Endothelial cell of umbilical vein (primary cell): Measurements from ENCODE around the gene ERICH6B. TPM values are rescaled to one million over a fixed set of nuclear protein-coding genes. Genes with fewer than 3 reads are reported as not detected.

ENCODE experiments used
- BruUV-seq: library from RNA; stranded (reverse); fragments of 400-500 nt; replicated peaks from 2 replicates; lab custom pipeline; 2021; lab: Mats Ljungman, UMichigan
- CTCF ChIA-PET: fragments of 300-600, 350-600 bp; sonication (Branson Sonifier 250); formaldehyde crosslinking; loops from one replicate; lab custom pipeline; 2021; ENCODE audit warnings: antibody characterized with exemption, inconsistent platforms; lab: Charles Lee
- POLR2A ChIA-PET: fragments of 300-600, 350-600 bp; sonication (Branson Sonifier 250); formaldehyde crosslinking; loops from one replicate; lab custom pipeline; 2021; ENCODE audit warnings: antibody characterized with exemption, inconsistent platforms; lab: Charles Lee
- DNase-seq: peaks from one replicate; pipeline ENCODE4 v3.0.0-alpha.2; 2011; ENCODE audit warnings: low read depth, low spot score
- FAIRE-seq: peaks from 2 replicates; lab custom pipeline; 2011; peaks lifted over from hg19 to GRCh38; lab: Jason Lieb, UNC
- H2AFZ ChIP-seq: 2 replicates; pipeline ENCODE4 v1.6.0; 2012; ENCODE audit warnings: low read depth, low read length, control low read depth, inconsistent platforms
- H3K27ac ChIP-seq: 2 replicates; pipeline ENCODE4 v1.5.1; 2011; ENCODE audit warnings: low read depth, mild to moderate bottlenecking, control low read depth, low read length, moderate library complexity; ENCODE audit not compliant: insufficient read depth
- H3K27me3 ChIP-seq, 2 experiments: 2 replicates each; pipeline versions ENCODE4 v1.6.0 to v1.6.1; 2011; ENCODE audit warnings: low read length in 2 of 2, mixed read lengths in 1 of 2; ENCODE audit not compliant: control insufficient read depth in 2 of 2, insufficient read depth in 2 of 2
- H3K36me3 ChIP-seq, 2 experiments: 2 replicates in 1 of 2; 3 replicates in 1 of 2; pipeline ENCODE4 v1.5.1; 2011; ENCODE audit warnings: low read length in 2 of 2, mild to moderate bottlenecking in 1 of 2, moderate library complexity in 1 of 2; ENCODE audit not compliant: control insufficient read depth in 2 of 2, insufficient read depth in 2 of 2; ENCODE audit errors: extremely low read depth in 1 of 2
- H3K4me1 ChIP-seq: 3 replicates; pipeline ENCODE4 v1.5.1; 2011; ENCODE audit warnings: mild to moderate bottlenecking, low read length; ENCODE audit not compliant: control insufficient read depth, insufficient read depth; ENCODE audit errors: extremely low read depth
- H3K4me2 ChIP-seq: 2 replicates; pipeline ENCODE4 v1.6.1; 2011; ENCODE audit warnings: low read length, control low read depth, mixed read lengths; ENCODE audit not compliant: insufficient read depth
- H3K4me3 ChIP-seq, 3 experiments: fragments of 200-600 bp in 1 of 3; sonication (generic), shearing (Covaris generic) in 1 of 3; replicated peaks in 1 of 3; 2 replicates each; pipeline ENCODE4 v1.5.1; 2011 to 2016; ENCODE audit warnings: control low read depth in 3 of 3, low read length in 3 of 3, mild to moderate bottlenecking in 2 of 3, inconsistent platforms in 1 of 3, low read depth in 1 of 3, moderate library complexity in 1 of 3; ENCODE audit not compliant: insufficient read depth in 1 of 3
- H3K79me2 ChIP-seq: 2 replicates; pipeline ENCODE4 v1.6.0; 2012; ENCODE audit warnings: low read length, inconsistent platforms; ENCODE audit not compliant: control insufficient read depth, insufficient read depth
- H3K9ac ChIP-seq: replicated peaks from 2 replicates; pipeline ENCODE3; 2011; ENCODE audit warnings: low read length, control low read depth; ENCODE audit not compliant: insufficient read depth; ENCODE audit errors: extremely low read depth
- H3K9me1 ChIP-seq: replicated peaks from 3 replicates; pipeline ENCODE4 v1.6.0; 2011; ENCODE audit warnings: mild to moderate bottlenecking, low read length; ENCODE audit not compliant: control insufficient read depth, insufficient read depth; ENCODE audit errors: extremely low read depth
- H3K9me3 ChIP-seq: replicated peaks from 2 replicates; pipeline ENCODE4 v1.5.1; 2012; ENCODE audit warnings: low read length, inconsistent platforms; ENCODE audit not compliant: control insufficient read depth, insufficient read depth
- H4K20me1 ChIP-seq: replicated peaks from 2 replicates; pipeline ENCODE3; 2011; ENCODE audit warnings: mild to moderate bottlenecking, low read length; ENCODE audit not compliant: control insufficient read depth, insufficient read depth; ENCODE audit errors: extremely low read depth
- EZH2 ChIP-seq: IDR thresholded peaks from 2 replicates; pipeline ENCODE4 v1.6.1; 2012; ENCODE audit warnings: borderline replicate concordance, low read depth, mild to moderate bottlenecking, moderate library complexity, low read length, inconsistent platforms; ENCODE audit not compliant: severe bottlenecking
- FOS ChIP-seq: IDR thresholded peaks from 2 replicates; pipeline ENCODE4 v1.6.1; 2011; ENCODE audit warnings: mild to moderate bottlenecking, low read length, moderate library complexity, borderline replicate concordance; ENCODE audit not compliant: insufficient read depth
- GATA2 ChIP-seq: IDR thresholded peaks from 2 replicates; pipeline ENCODE4 v1.7.0; 2011; ENCODE audit warnings: low read depth, mild to moderate bottlenecking, moderate library complexity, mixed read lengths, low read length; ENCODE audit not compliant: insufficient read length, insufficient read depth
- JUN ChIP-seq: IDR thresholded peaks from 2 replicates; pipeline ENCODE4 v1.6.1; 2011; ENCODE audit warnings: borderline replicate concordance, low read depth; ENCODE audit not compliant: insufficient read length, insufficient read depth
- MYC ChIP-seq: IDR thresholded peaks from one replicate; pipeline ENCODE4 v1.6.1; 2011; ENCODE audit warnings: mild to moderate bottlenecking, low read depth, low read length
- POLR2A ChIP-seq: IDR thresholded peaks from 2 replicates; pipeline ENCODE4 v1.6.1; 2012; ENCODE audit warnings: low read depth, mild to moderate bottlenecking, control low read depth, low read length
- POLR2AphosphoS5 ChIP-seq: IDR thresholded peaks from 2 replicates; pipeline ENCODE4 v1.6.1; 2012; ENCODE audit warnings: low read depth, mild to moderate bottlenecking, control low read depth, low read length, moderate library complexity; ENCODE audit not compliant: insufficient read depth
- dilution Hi-C: fragments of 300-500 bp; cut with MboI; formaldehyde crosslinking; loops from one replicate; pipeline ENCODE4 v1.15.0; 2019; ENCODE audit warnings: low sequenced_read_pairs; ENCODE audit not compliant: extremely low pct_ligation_motif_present
- intact Hi-C: fragments of 100-400 bp; cut with micrococcal nuclease; formaldehyde crosslinking; loops from one replicate; pipeline ENCODE4 v1.10.0; 2022
- polyA plus RNA-seq, 4 experiments: library from polyadenylated mRNA; depleted of rRNA in 3 of 4; stranded (reverse) in 3 of 4; unstranded in 1 of 4; fragments of >200 nt; gene quantifications; 2 replicates each; pipeline versions ENCODE4 v1.2.1 to v1.2.3, GENCODE V29; 2011 to 2012; ENCODE audit warnings: missing spikeins in 1 of 4
- total RNA-seq: library from RNA; stranded (reverse); gene quantifications from 2 replicates; pipeline ENCODE4 v1.2.3, GENCODE V29; 2021
- TF ChIP-seq, protein P1 (sequence below): IDR thresholded peaks from 2 replicates; pipeline ENCODE4 v1.6.1; 2011; ENCODE audit not compliant: insufficient read depth, insufficient read length
- TF ChIP-seq, protein P2 (sequence below), 2 donors: IDR thresholded peaks; 1 replicate in 1 of 2; 2 replicates in 1 of 2; pipeline ENCODE4 v1.5.1; 2011; ENCODE audit warnings: low read length in 2 of 2, mild to moderate bottlenecking in 2 of 2, moderate library complexity in 2 of 2, control low read depth in 1 of 2, inconsistent platforms in 1 of 2, low read depth in 1 of 2; ENCODE audit not compliant: insufficient read depth in 1 of 2; ENCODE audit errors: extremely low read depth in 1 of 2

The ERICH6B gene
- total and polyA plus RNA-seq, 2 donors (not counting 3 experiments of a cell fraction or from before 2014, with no cell fraction given), result not detected

DNA sequence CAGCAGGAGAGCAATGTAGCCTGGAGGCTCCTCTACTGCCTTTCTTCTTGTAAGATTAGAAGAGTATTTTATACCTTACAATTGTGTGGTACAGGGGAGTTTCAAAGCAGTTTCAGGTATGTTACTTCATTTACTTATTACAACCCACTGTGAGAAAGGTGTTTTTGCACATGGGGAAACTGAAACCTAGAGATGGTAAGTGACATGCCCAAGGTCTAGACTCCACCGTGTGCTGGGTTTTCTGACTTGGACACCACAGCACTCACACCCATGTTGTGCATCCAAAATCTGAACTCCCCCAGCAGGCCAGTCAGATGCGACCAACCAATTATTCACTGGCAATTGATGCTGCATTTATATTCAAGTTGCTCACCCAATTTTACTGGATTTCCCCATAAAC, 22.8 kb downstream of the ERICH6B start:
- CTCF ChIA-PET, result no interaction called here
- intact Hi-C loops (no loop called here), dilution Hi-C loops (no loop called here)
- Histone ChIP-seq H3K9me1 (no peaks in the 10 kb centered on the region), H3K9ac (no peak overlapping the region), H3K4me3 (no peak overlapping the region), H3K4me2 (no peak overlapping the region), H3K27ac (no peak overlapping the region), H3K27me3 (no peaks in the 10 kb centered on the region), H3K79me2 (no peaks in the 10 kb centered on the region), H2AFZ (no peak overlapping the region), H4K20me1 (no peaks in the 10 kb centered on the region), H3K36me3 (no peaks in the 10 kb centered on the region), H3K4me1 (no peaks in the 10 kb centered on the region), H3K9me3 (no peaks in the 10 kb centered on the region)
- BruUV-seq, result no TSS peak
- POLR2A ChIA-PET, result no interaction called here
- FAIRE-seq, result no peak
- TF ChIP-seq POLR2AphosphoS5 (no peak), MYC (no peak), GATA2 (no peak), JUN (no peak), EZH2 (no peak), POLR2A (no peak), FOS (no peak)
- TF ChIP-seq, protein P1, sequence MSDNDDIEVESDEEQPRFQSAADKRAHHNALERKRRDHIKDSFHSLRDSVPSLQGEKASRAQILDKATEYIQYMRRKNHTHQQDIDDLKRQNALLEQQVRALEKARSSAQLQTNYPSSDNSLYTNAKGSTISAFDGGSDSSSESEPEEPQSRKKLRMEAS, result no peak
- TF ChIP-seq, protein P2, sequence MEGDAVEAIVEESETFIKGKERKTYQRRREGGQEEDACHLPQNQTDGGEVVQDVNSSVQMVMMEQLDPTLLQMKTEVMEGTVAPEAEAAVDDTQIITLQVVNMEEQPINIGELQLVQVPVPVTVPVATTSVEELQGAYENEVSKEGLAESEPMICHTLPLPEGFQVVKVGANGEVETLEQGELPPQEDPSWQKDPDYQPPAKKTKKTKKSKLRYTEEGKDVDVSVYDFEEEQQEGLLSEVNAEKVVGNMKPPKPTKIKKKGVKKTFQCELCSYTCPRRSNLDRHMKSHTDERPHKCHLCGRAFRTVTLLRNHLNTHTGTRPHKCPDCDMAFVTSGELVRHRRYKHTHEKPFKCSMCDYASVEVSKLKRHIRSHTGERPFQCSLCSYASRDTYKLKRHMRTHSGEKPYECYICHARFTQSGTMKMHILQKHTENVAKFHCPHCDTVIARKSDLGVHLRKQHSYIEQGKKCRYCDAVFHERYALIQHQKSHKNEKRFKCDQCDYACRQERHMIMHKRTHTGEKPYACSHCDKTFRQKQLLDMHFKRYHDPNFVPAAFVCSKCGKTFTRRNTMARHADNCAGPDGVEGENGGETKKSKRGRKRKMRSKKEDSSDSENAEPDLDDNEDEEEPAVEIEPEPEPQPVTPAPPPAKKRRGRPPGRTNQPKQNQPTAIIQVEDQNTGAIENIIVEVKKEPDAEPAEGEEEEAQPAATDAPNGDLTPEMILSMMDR (IDR thresholded peaks at IDR 0.05; ENCODE audit: extremely low read depth in 1 of 2, insufficient read depth in 1 of 2, low read depth in 1 of 2, low read length in 2 of 2), result no peak
- no peak for DNase-seq
